WTC11 (cell line): ENCODE results near the gene PGM2. TPM values are rescaled to one million over a fixed set of nuclear protein-coding genes. Genes with fewer than 3 reads are reported as not detected.

Source experiments
- ATAC-seq: fragments of 200-7000 bp; cut with Tn5 transposase; 2 replicates; pipeline ENCODE4 v1.10.0; 2021; ENCODE audit warnings: mild to moderate bottlenecking, moderate library complexity
- CTCF ChIA-PET: fragments of 300-600 bp; sonication (Branson Sonifier 250); formaldehyde crosslinking; loops from one replicate; lab custom pipeline; 2021; ENCODE audit warnings: antibody characterized with exemption; lab: Charles Lee
- POLR2A ChIA-PET: fragments of 350-600 bp; sonication (Branson Sonifier 250); formaldehyde crosslinking; loops from one replicate; lab custom pipeline; 2021; ENCODE audit warnings: antibody characterized with exemption; lab: Charles Lee
- DNase-seq: peaks from one replicate; pipeline ENCODE4 v3.0.0; 2021; ENCODE audit warnings: low spot score
- H3K27ac Mint-ChIP-seq: 2 replicates; pipeline ENCODE4 v1.8.0; 2021; ENCODE audit warnings: mixed read lengths
- H3K27me3 Mint-ChIP-seq: 2 replicates; pipeline ENCODE4 v1.8.0; 2021; ENCODE audit warnings: low read depth, mild to moderate bottlenecking, moderate library complexity, mixed read lengths
- H3K36me3 Mint-ChIP-seq: 2 replicates; pipeline ENCODE4 v1.8.0; 2021; ENCODE audit warnings: mixed read lengths
- H3K4me1 Mint-ChIP-seq: 2 replicates; pipeline ENCODE4 v1.8.0; 2022; ENCODE audit warnings: mixed read lengths
- H3K4me3 Mint-ChIP-seq: 2 replicates; pipeline ENCODE4 v1.8.0; 2021; ENCODE audit warnings: mild to moderate bottlenecking, moderate library complexity, mixed read lengths
- H3K9me3 Mint-ChIP-seq: 2 replicates; pipeline ENCODE4 v1.8.0; 2021; ENCODE audit warnings: mixed read lengths
- FOXJ3 ChIP-seq: sonication (generic); formaldehyde crosslinking; IDR thresholded peaks from 2 replicates; pipeline ENCODE4 v1.9.0; 2021; ENCODE audit warnings: missing genetic modification reagents, mild to moderate bottlenecking, borderline replicate concordance
- FOXK1 ChIP-seq: sonication (generic); formaldehyde crosslinking; IDR thresholded peaks from 2 replicates; pipeline ENCODE4 v1.8.0; 2022; ENCODE audit warnings: mild to moderate bottlenecking, moderate library complexity, missing genetic modification reagents
- GTF2I ChIP-seq: fragments of 250-450 bp; sonication (Bioruptor Pico); conservative IDR thresholded peaks from 2 replicates; pipeline ENCODE4 v1.4.0; 2021; ENCODE audit warnings: mild to moderate bottlenecking
- JAZF1 ChIP-seq: fragments of 250-450 bp; sonication (Bioruptor Pico); IDR thresholded peaks from 2 replicates; pipeline ENCODE4 v1.9.0; 2021; ENCODE audit warnings: moderate library complexity, mild to moderate bottlenecking, inconsistent platforms
- RELA ChIP-seq: sonication (generic); formaldehyde crosslinking; IDR thresholded peaks from 2 replicates; pipeline ENCODE4 v1.8.1; 2022; ENCODE audit warnings: missing genetic modification reagents, mild to moderate bottlenecking, borderline replicate concordance
- TCF7 ChIP-seq: sonication (generic); formaldehyde crosslinking; IDR thresholded peaks from 2 replicates; pipeline ENCODE4 v1.8.0; 2022; ENCODE audit warnings: mild to moderate bottlenecking, low read depth, missing genetic modification reagents, moderate library complexity
- ZBTB21 ChIP-seq: sonication (generic); formaldehyde crosslinking; IDR thresholded peaks from 2 replicates; pipeline ENCODE4 v1.8.1; 2023; ENCODE audit warnings: mild to moderate bottlenecking, missing genetic modification reagents, borderline replicate concordance
- total RNA-seq: library from RNA; stranded (reverse); gene quantifications from 3 replicates; pipeline ENCODE4 v1.2.3, GENCODE V29; 2021
- TF ChIP-seq, protein P1 (sequence below): fragments of 250-450 bp; sonication (Bioruptor Pico); IDR thresholded peaks from 2 replicates; pipeline ENCODE4 v1.9.0; 2021; ENCODE audit warnings: moderate library complexity, mild to moderate bottlenecking, inconsistent platforms, borderline replicate concordance
- TF ChIP-seq, protein P2 (sequence below): sonication (generic); formaldehyde crosslinking; IDR thresholded peaks from 2 replicates; pipeline ENCODE4 v1.8.1; 2022; ENCODE audit warnings: low read depth, missing genetic modification reagents, borderline replicate concordance
- TF ChIP-seq, protein P3 (sequence below): fragments of 250-450 bp; sonication (Bioruptor Pico); IDR thresholded peaks from 2 replicates; pipeline ENCODE4 v1.9.0; 2021; ENCODE audit warnings: mild to moderate bottlenecking
- TF ChIP-seq, protein P4 (sequence below): sonication (generic); formaldehyde crosslinking; IDR thresholded peaks from 2 replicates; pipeline ENCODE4 v1.8.0; 2023; ENCODE audit warnings: missing genetic modification reagents, mild to moderate bottlenecking, borderline replicate concordance
- TF ChIP-seq, protein P5 (sequence below): sonication (generic); formaldehyde crosslinking; conservative IDR thresholded peaks from 2 replicates; pipeline ENCODE4 v1.8.1; 2023; ENCODE audit warnings: mild to moderate bottlenecking, low read depth, missing genetic modification reagents, moderate library complexity
- TF ChIP-seq, protein P6 (sequence below): sonication (generic); formaldehyde crosslinking; IDR thresholded peaks from 2 replicates; pipeline ENCODE4 v1.8.0; 2022; ENCODE audit warnings: mild to moderate bottlenecking, missing genetic modification reagents

Gene PGM2
- total RNA-seq, 1 experiment from 2014 or later, result 31.4 TPM

DNA sequence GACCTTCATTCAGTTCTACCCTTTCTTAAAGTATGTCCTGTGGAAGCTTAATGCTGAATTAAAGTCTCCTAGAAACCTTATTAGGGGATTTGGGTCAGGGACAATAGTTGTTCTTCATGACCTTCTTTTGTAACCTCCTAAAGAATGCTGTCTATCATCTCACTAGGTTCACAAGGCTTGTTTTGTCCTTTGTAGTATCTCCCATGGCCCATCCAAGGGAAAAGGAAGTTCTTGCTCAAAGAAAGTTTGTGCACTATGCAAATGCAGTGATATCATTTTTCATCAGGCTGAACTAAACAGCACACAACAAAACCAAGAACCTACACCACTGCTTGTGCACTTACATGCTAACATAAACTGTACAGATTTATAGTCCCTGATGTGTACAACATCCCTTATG lies 46.6 kb upstream of the PGM2 start:
- CTCF ChIA-PET, result no interaction called here
- no peak overlapping the region for H3K4me3 Mint-ChIP-seq

More for the DNA sequence above, 46.6 kb upstream of the PGM2 start:
- Mint-ChIP-seq H3K36me3 (no peaks in the 10 kb centered on the region), H3K9me3 (peaks cover 13% of the 10 kb centered on the region), H3K27me3 (peaks cover 4% of the 10 kb centered on the region; the same call in 1 of the 2 replicates), H3K27ac (no peak overlapping the region), H3K4me1 (peaks cover 13% of the 10 kb centered on the region)
- TF ChIP-seq RELA (CRISPR knock-in tag) (no peak), TCF7 (CRISPR knock-in tag) (no peak), JAZF1 (CRISPR knock-in tag) (no peak), FOXJ3 (CRISPR knock-in tag) (no peak), GTF2I (CRISPR knock-in tag) (no peak), FOXK1 (CRISPR knock-in tag) (no peak), ZBTB21 (no peak)
- TF ChIP-seq, protein P1, sequence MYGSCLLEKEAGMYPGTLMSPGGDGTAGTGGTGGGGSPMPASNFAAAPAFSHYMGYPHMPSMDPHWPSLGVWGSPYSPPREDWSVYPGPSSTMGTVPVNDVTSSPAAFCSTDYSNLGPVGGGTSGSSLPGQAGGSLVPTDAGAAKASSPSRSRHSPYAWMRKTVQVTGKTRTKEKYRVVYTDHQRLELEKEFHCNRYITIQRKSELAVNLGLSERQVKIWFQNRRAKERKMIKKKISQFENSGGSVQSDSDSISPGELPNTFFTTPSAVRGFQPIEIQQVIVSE (CRISPR knock-in tag), result no peak
- TF ChIP-seq, protein P2, sequence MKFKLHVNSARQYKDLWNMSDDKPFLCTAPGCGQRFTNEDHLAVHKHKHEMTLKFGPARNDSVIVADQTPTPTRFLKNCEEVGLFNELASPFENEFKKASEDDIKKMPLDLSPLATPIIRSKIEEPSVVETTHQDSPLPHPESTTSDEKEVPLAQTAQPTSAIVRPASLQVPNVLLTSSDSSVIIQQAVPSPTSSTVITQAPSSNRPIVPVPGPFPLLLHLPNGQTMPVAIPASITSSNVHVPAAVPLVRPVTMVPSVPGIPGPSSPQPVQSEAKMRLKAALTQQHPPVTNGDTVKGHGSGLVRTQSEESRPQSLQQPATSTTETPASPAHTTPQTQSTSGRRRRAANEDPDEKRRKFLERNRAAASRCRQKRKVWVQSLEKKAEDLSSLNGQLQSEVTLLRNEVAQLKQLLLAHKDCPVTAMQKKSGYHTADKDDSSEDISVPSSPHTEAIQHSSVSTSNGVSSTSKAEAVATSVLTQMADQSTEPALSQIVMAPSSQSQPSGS, result no peak
- TF ChIP-seq, protein P3, sequence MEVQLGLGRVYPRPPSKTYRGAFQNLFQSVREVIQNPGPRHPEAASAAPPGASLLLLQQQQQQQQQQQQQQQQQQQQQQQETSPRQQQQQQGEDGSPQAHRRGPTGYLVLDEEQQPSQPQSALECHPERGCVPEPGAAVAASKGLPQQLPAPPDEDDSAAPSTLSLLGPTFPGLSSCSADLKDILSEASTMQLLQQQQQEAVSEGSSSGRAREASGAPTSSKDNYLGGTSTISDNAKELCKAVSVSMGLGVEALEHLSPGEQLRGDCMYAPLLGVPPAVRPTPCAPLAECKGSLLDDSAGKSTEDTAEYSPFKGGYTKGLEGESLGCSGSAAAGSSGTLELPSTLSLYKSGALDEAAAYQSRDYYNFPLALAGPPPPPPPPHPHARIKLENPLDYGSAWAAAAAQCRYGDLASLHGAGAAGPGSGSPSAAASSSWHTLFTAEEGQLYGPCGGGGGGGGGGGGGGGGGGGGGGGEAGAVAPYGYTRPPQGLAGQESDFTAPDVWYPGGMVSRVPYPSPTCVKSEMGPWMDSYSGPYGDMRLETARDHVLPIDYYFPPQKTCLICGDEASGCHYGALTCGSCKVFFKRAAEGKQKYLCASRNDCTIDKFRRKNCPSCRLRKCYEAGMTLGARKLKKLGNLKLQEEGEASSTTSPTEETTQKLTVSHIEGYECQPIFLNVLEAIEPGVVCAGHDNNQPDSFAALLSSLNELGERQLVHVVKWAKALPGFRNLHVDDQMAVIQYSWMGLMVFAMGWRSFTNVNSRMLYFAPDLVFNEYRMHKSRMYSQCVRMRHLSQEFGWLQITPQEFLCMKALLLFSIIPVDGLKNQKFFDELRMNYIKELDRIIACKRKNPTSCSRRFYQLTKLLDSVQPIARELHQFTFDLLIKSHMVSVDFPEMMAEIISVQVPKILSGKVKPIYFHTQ (CRISPR knock-in tag), result no peak
- TF ChIP-seq, protein P4, sequence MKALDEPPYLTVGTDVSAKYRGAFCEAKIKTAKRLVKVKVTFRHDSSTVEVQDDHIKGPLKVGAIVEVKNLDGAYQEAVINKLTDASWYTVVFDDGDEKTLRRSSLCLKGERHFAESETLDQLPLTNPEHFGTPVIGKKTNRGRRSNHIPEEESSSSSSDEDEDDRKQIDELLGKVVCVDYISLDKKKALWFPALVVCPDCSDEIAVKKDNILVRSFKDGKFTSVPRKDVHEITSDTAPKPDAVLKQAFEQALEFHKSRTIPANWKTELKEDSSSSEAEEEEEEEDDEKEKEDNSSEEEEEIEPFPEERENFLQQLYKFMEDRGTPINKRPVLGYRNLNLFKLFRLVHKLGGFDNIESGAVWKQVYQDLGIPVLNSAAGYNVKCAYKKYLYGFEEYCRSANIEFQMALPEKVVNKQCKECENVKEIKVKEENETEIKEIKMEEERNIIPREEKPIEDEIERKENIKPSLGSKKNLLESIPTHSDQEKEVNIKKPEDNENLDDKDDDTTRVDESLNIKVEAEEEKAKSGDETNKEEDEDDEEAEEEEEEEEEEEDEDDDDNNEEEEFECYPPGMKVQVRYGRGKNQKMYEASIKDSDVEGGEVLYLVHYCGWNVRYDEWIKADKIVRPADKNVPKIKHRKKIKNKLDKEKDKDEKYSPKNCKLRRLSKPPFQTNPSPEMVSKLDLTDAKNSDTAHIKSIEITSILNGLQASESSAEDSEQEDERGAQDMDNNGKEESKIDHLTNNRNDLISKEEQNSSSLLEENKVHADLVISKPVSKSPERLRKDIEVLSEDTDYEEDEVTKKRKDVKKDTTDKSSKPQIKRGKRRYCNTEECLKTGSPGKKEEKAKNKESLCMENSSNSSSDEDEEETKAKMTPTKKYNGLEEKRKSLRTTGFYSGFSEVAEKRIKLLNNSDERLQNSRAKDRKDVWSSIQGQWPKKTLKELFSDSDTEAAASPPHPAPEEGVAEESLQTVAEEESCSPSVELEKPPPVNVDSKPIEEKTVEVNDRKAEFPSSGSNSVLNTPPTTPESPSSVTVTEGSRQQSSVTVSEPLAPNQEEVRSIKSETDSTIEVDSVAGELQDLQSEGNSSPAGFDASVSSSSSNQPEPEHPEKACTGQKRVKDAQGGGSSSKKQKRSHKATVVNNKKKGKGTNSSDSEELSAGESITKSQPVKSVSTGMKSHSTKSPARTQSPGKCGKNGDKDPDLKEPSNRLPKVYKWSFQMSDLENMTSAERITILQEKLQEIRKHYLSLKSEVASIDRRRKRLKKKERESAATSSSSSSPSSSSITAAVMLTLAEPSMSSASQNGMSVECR (CRISPR knock-in tag), result no peak
- TF ChIP-seq, protein P5, sequence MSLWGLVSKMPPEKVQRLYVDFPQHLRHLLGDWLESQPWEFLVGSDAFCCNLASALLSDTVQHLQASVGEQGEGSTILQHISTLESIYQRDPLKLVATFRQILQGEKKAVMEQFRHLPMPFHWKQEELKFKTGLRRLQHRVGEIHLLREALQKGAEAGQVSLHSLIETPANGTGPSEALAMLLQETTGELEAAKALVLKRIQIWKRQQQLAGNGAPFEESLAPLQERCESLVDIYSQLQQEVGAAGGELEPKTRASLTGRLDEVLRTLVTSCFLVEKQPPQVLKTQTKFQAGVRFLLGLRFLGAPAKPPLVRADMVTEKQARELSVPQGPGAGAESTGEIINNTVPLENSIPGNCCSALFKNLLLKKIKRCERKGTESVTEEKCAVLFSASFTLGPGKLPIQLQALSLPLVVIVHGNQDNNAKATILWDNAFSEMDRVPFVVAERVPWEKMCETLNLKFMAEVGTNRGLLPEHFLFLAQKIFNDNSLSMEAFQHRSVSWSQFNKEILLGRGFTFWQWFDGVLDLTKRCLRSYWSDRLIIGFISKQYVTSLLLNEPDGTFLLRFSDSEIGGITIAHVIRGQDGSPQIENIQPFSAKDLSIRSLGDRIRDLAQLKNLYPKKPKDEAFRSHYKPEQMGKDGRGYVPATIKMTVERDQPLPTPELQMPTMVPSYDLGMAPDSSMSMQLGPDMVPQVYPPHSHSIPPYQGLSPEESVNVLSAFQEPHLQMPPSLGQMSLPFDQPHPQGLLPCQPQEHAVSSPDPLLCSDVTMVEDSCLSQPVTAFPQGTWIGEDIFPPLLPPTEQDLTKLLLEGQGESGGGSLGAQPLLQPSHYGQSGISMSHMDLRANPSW (CRISPR knock-in tag), result no peak
- TF ChIP-seq, protein P6, sequence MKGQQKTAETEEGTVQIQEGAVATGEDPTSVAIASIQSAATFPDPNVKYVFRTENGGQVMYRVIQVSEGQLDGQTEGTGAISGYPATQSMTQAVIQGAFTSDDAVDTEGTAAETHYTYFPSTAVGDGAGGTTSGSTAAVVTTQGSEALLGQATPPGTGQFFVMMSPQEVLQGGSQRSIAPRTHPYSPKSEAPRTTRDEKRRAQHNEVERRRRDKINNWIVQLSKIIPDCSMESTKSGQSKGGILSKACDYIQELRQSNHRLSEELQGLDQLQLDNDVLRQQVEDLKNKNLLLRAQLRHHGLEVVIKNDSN (CRISPR knock-in tag), result no peak
- DNase-seq (no peak), ATAC-seq (no peak)
- POLR2A ChIA-PET, result no interaction called here
